Raji (cell line): ENCODE measurements around the gene SELPLG.

Experiments used
- POLR2A ChIP-seq: IDR thresholded peaks from 2 replicates; pipeline ENCODE4 v1.6.1; 2011; ENCODE audit warnings: low read depth, low read length, control low read depth; ENCODE audit not compliant: insufficient read depth

Gene SELPLG

DNA sequence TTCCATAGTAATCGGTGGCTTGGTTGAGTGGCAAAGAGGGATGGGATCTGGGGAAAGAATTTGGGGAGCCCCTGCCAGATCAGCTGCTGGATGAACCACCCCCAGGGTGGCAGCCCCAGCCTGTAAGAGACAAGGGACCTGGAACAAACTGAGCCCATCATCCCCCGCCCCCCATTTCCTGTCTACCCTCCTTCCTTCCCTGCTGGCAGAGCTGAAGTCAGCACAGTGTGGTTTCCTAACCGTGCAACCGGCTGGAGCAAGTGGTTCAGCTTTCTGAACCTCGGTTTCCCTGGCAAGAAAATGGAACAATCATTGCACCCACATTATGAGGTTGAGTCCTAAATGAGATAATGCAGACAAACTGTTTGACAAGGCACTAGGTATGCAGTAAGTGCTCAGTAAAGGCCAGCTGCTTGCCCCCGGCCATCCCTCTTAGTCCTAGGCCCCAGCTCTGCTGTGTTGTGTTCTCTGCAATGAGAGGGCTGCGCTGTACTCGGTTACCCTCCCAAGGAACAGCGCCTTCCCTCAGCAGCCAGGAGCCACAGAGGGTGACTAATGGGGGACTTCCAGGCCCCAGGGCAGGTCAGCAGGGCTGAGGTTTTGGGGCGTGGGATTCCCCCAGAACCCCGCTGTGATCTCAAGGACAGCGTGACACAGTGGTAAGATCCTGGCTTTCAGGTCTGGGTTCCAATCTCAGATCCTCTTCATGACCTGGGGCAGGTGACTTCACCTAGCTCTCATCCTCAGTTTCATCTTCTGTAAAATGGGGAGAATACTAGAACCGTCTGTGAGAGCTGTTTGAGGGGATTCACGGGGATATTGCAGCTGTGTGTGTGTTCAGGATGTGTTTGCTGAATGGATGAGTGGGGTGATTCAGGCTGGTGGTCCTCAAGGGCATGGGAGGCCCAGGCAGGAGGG is 16.5 kb downstream of the SELPLG start:
- no peak for TF ChIP-seq POLR2A

DNA sequence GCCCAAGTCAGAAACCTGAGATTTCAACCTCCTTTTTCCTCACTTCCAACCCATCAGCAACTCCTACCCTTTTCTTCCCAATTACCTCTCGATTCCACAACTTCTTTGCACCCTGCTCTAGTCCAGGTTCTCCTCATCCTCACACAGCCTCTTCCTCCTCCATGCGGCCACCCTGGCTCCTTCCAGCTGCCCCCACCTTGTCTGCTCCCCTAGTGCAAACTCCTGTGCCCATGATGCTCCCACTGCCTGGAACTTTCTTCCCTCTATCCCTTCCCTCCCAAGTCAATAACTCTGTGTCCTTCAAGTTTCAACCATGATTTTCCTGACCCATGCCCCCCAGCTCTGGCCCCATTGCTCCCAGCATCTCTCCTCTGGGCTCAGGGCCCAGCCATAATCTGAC is 17.3 kb downstream of the SELPLG start:
- TF ChIP-seq POLR2A: no peak

GRCh38 chr12:108615918-108616317 is 17.8 kb downstream of the SELPLG start:
- TF ChIP-seq POLR2A: no peak

DNA sequence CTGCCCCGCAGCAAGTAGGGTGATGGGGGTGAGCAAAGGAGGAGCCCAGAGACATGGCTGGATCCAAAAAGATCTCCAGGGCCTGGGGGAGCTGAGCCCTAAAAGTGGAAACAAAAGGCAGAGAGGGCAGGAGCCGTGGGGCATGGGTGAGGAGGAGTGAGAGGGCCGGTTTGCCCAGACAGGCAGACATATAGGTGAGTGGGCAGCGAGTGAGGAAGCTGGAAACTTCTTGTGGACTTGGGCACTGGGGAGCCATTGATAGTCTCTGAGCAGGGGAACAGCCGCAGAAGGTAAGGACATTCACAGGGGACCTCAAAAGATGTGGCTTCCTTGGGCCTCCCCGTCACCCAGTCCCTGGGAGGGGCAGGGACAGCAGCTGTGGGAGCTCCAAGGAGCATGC is 19.1 kb downstream of the SELPLG start:
- no peak for TF ChIP-seq POLR2A

GRCh38 chr12:108614041-108614440 is 19.7 kb downstream of the SELPLG start:
- TF ChIP-seq POLR2A: no peak

DNA sequence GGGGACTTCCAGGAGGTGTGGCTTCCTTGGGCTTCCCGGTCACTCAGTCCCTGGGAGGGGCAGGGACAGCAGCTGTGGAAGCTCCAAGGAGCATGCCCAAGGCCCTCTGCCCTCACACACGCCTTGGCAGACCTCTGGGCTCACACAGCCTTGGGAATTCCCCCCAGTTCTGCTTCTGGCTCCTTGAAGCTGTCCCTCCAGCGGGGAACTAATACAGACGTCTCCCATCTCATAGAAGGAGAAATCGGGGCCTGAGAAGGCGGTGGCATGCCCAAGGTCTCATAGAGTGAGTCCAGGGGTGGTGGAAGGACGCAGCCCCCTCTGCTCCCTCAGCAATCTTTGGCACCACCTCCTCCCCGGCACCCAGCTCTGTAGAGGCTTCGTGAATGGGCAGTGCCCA is 20.1 kb downstream of the SELPLG start:
- TF ChIP-seq POLR2A: no peak

DNA sequence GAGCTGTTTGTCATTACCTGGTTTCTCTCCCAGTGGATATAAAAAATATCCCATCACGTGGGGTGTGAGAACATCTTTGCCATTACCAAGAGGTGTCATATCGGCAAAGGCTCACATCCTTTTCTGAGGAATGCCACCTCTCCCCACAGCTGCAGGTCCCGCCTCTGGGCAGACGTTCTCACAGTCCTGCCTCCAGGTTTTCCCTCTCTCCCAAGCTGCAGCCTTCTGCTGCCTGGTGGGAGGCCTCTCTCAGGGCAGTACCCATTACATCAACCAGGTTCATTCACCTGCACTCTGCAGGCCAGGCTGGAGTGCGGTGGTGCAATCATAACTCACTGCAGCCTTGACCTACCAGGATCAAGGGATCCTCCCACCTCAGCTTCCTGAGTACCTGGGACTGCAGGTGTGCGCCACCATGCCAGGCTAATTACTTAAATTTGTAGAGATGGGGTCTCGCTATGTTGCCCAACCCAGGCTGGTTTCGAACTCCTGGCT is 20.9 kb downstream of the SELPLG start:
- no peak for TF ChIP-seq POLR2A

- TF ChIP-seq POLR2A: no peak
Measured at GRCh38 chr12:108611884-108612415, 21.7 kb downstream of the SELPLG start.

DNA sequence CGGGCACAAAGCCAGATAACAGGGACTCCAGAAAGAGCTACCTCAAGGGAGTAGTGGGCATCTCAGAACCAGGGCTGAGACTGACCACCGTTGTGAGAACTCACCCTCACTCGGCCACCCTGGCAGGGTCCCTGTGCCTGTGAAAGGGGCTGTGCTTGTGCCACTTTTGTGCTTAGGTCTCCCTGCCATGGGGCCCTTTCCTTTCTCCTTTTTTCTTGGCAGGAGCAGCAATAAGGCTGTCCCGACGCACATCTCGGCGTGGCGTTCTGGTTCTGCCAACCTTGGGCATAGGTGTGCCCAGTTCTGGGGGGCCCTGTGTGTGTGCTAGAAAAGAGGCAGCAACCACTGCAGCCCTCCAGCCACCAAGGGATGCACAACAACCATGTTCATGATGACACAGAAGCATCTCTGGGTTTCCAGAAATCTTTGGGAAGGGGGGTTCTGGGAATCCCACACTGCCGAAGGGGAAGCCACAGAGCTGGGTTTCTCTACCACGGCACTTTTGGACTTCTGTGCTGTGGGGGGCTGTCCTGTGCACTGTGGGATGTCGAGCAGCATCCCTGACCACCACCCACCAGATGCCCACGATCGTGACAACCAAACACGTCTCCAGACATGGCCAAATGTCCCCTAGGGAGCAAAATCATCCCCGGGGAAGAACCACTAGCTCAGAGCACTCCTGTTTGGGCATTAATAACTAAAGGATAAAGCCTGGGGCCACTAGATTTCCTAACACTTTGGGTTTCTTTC is 22.7 kb downstream of the SELPLG start:
- no peak for TF ChIP-seq POLR2A

DNA sequence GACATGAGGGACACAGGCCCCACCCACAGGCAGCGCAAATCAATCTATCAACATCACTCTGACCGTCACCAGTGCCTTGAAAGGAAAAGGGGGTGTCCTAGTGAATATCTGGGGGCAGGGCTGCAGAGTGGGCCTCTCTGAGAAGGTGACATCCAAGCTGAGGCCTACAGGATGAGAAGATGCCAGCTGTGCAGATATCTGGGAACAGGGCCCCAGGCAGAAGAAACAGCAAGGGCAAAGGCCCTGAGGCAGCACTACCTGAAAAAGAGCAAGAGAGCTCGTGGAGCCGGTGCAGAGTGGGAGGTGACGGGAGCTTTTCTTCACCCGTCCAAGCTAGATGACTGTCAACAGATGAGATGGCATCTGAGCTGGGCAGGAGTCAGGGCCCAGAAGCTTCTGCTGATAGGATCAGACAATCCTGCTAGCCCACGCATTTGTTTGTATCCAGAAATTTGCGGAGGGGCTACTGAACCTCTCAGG is 23.3 kb downstream of the SELPLG start:
- TF ChIP-seq POLR2A: no peak

DNA sequence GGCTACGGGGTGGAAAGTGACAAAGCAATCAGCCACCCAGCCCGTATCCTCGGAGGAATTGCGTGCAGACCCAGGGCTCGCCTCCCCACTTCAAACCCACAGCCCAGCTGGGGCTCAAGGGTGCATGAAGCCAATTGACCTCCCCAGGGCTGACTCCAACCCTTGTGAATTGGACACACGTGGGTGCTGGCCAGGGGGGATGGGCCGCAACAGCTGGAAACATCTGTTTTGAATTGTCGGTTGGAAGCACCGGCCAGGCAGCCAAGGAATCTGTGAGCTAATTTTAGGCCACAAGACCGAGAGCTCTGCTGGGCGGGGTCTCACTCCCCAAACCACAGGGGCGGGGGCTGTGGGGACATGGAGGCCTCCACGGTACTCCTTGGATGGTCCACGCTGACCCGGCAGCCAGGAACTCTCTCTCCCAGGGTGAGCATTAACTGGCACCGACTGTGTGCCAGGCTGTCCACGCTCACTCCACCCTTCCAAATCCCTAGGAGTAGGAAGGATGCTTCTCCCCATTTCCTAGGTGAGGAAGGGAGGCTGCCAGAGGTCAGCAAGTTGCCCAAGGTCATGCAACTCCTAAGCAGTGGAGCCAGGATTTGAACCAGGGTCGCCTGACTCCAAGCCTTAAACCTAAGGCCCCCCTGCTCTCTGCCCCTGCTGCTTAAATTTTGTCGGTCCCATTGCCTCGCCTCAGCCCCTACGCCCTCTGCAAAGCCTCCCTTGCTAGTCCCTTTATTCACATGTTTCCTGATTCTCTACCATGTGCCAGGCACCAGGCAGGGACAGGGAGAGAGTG is 24.0 kb downstream of the SELPLG start:
- TF ChIP-seq POLR2A: no peak

GRCh38 chr12:108608616-108609015 is 25.1 kb downstream of the SELPLG start:
- no peak for TF ChIP-seq POLR2A

GRCh38 chr12:108607981-108608600 is 25.6 kb downstream of the SELPLG start:
- TF ChIP-seq POLR2A: no peak

DNA sequence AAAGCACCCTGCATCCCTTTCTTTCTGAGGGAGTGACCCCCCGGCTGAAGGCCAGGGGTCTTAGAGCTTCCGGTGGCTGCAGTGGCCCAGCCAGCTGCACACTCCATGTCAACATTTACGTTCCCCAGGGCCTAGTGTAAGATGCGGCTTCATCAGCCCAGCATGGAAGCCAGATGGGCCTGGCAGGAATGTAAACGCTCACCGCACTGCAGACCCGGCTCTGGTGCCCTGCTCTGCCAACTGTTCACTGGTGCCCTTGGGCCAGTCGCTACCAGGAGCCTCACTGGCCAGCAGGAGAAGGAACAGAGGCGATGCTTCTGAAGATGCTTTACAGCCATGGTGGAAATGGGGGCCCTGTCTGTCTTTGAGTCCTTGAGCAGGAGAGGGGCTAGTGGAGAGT is 27.2 kb downstream of the SELPLG start:
- TF ChIP-seq POLR2A: no peak
